ENCODE data around the gene HSFX1.
"Not testable (repeated sequence)": the region's sequence is repeated elsewhere in the genome, so short reads cannot be mapped to it uniquely, and the experiment has no call there.

The HSFX1 gene

DNA sequence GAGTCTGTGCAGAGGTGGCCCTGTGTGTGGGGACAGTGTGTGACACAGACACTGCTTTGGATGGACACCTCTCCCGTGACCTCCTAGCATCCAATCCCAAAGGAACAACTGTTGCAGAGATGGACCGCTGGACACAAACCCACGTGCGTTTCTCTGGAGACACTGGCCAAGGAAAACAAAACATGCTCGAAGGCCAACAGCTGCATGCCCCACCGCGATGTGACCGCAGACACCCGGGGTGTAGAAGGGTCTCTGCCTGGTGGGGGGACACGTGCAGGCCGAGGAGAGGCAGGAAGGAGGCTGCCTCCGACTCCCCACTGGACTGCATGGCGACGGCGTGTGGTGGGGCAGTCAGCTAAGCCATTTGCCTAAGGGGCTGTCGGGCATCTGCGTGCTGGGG is at the start of gene HSFX1:
Gene HSFX1 (plus strand): TSS at position 301 of the 400 bp plus-strand sequence. CDS start 614 bp downstream, outside the sequence.
- not testable (repeated sequence) for H3K27ac ChIP-seq

DNA sequence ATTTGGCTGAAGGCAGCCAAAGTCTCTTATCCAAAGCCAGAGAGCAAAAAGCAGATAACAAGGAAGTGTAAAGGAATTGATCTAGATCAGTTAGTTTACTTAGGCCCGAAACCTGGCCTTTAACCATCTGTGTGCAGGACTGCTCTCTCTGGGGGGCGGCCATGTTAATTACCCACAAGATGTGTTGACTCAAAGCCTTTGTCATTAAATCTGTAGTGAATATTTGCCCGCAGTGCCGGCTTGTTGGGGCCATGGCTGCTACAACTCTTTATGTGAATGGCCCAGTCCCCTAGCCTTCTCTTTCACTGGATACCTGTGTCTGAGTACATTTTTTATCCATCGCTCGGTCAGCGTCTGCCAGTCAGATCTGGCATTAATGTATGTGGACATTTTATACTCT is 46.6 kb upstream of the HSFX1 start:
- not testable (repeated sequence) for H3K27ac ChIP-seq, H3K4me3 ChIP-seq

More for the DNA sequence above, at the start of gene HSFX1:
- not testable (repeated sequence) for H3K4me3 ChIP-seq

GRCh38 chrX:149742269-149742668 is 31.6 kb upstream of the HSFX1 start:
- H3K27ac ChIP-seq, H3K4me3 ChIP-seq: not testable (repeated sequence)

- not testable (repeated sequence) for H3K4me3 ChIP-seq, H3K27ac ChIP-seq
Observed at GRCh38 chrX:149746390-149747007, 27.4 kb upstream of the HSFX1 start.

GRCh38 chrX:149757206-149758067 is 16.4 kb upstream of the HSFX1 start:
- Histone ChIP-seq H3K27ac (no peak overlapping the region), H3K4me3 (no peak overlapping the region)

- Histone ChIP-seq H3K27ac (no peak overlapping the region), H3K4me3 (no peak overlapping the region)
Observed at GRCh38 chrX:149758068-149758714, 15.7 kb upstream of the HSFX1 start.

DNA sequence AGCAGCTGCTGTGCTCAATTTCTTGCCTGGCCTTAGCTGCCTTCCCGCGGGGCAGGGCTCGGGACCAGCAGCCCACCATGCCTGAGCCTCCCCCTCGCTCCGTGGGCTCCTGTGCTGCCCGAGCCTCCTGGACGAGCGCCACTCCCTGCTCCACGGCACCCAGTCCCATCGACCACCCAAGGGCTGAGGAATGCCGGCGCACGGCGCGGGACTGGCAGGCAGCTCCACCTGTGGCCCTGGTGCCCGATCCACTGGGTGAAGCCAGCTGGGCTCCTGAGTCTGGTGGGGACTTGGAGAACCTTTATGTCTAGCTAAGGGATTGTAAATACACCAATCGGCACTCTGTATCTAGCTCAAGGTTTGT is 15.2 kb upstream of the HSFX1 start:
- H3K27ac ChIP-seq, H3K4me3 ChIP-seq: not testable (repeated sequence)

- Histone ChIP-seq H3K27ac (no peak overlapping the region), H3K4me3 (no peak overlapping the region)
Observed at GRCh38 chrX:149759824-149760223, 14.0 kb upstream of the HSFX1 start.

DNA sequence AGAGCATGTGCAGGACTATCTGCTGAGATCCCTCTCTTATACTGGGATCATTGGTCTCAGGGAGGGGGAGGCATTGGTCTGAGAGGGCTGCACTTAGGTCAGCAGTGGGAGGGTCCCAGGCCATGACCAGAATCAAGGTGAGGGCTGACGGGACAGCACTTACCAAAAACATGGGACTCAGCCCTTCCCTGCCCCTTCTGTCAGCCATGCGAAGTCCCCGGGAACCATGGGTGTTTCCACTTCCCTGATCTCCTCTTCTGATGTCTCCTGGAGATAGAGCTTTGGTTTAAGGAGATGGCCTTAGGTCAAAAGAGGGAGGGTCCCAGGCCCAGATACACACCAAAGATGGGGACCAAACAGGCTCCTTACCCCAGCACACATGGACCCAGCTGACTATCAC is 12.9 kb upstream of the HSFX1 start:
- H3K27ac ChIP-seq: no peak overlapping the region
- H3K4me3 ChIP-seq: no peak overlapping the region

GRCh38 chrX:149761858-149762674 is 11.8 kb upstream of the HSFX1 start:
- H3K27ac ChIP-seq, H3K4me3 ChIP-seq: not testable (repeated sequence)

- no peak overlapping the region for H3K27ac ChIP-seq
- no peak overlapping the region for H3K4me3 ChIP-seq
Observed at GRCh38 chrX:149762696-149763614, 10.9 kb upstream of the HSFX1 start.

- H3K27ac ChIP-seq, H3K4me3 ChIP-seq: not testable (repeated sequence)
Observed at GRCh38 chrX:149770344-149770743, 3.5 kb upstream of the HSFX1 start.

DNA sequence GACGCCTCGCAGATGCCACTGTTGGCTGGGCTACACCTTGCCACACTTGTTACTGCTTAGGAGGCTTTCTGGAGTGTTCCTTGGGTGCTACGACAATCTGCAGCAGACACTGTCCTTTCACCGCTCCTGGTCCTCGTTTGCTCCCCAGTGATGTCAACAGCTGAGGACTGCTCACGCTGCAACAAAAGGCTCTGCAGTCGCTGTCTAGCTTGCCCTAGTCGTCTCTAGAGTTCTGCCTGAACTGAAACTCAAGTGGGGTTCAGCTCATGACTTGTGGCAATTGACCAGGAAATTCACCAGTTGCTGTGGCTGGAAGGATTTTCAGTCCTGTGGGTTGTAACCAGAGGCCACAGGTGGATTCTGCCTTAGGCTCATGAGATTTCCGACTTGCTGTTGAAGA is 842 bp upstream of the HSFX1 start:
- H3K27ac ChIP-seq, H3K4me3 ChIP-seq: not testable (repeated sequence)

DNA sequence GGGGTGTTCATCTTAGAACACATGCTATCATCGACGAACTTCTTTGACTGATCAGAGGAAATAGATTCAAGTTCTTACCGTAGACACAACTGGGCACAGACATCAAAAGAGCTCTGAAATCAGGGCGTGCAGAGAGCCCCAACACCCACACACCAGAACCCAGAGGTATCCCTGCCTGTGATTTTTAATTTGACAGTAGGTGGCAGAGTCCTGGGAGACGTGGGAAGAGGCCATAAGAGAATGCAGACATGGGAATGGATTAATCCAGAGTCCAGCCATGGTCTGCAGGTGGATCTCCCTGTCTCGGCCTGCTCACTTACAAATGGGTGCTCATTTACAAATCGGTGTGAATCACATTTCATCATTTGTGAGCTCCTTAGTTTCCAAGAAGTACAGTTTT is 4.1 kb downstream of the HSFX1 start:
- not testable (repeated sequence) for H3K4me3 ChIP-seq, H3K27ac ChIP-seq

- H3K27ac ChIP-seq, H3K4me3 ChIP-seq: not testable (repeated sequence)
Observed at GRCh38 chrX:149781727-149782126, 7.9 kb downstream of the HSFX1 start, which contains the start of gene MAGEA9. TSS of gene MAGEA9 (plus strand) at chrX:149781930. CDS start at chrX:149786211, 4,281 bp downstream.

DNA sequence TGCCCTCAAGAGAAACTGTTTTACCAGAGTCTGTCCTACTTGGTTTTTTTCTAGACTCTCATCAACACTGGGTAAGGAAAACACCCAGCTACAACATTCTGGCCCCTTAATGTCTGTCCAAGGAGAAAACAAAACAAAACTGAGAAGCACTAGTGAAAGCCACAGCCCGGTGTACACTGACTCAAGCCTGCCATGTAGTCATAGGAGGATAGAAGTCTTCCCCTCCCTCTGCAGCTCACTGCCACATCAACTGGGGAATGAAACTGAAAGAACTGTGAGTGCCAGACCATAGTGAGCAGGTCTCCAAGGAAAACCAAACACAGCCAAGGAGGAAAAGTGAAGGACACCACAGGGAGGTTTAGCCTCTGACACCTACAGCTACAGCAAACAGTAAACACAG is 21.7 kb downstream of the HSFX1 start:
- H3K27ac ChIP-seq, H3K4me3 ChIP-seq: not testable (repeated sequence)

DNA sequence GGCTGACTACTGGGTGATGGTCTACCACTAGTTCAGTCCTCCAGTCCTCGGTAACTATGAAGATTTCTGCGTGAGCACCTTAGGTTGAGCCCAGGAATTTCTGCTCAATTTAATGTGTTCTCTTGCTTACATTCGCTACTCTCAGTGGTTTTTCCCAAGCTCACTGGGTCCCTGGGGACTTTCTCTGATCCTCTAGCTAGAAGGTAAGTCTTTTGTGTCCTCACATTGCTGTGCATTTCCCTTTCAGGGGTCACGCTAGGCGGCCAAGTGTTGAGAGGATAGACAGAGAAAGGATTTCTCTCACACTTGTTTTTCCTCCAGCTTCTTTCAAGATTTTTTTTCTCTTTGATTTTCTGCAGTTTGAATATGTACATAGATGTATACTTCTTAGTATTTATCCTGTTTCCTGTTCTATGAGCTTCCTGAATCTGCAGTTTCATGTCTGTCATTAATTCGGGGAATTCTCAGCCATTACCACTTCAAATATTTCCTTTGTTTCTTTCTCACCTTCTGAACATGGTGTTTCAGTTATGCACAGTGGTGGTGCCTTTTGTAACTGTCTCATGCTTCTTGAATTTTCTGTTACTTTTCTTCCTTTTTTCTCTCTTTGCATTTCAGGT is 25.3 kb downstream of the HSFX1 start:
- no peak overlapping the region for H3K4me3 ChIP-seq
- no peak overlapping the region for H3K27ac ChIP-seq

- Histone ChIP-seq H3K4me3 (no peak overlapping the region), H3K27ac (no peak overlapping the region)
Observed at GRCh38 chrX:149799938-149800337, 26.1 kb downstream of the HSFX1 start.

Measured in skin epidermis (tissue), 12 donors.